Skeletal muscle satellite cell (primary cell): ENCODE results near the gene TNFSF13.

Source experiments
- H3K27me3 ChIP-seq: 2 replicates; pipeline ENCODE4 v1.7.0; 2013; ENCODE audit warnings: low read length; ENCODE audit not compliant: control insufficient read depth, insufficient read depth
- H3K36me3 ChIP-seq: 2 replicates; pipeline ENCODE4 v1.7.0; 2013; ENCODE audit warnings: mild to moderate bottlenecking, control low read depth, low read length; ENCODE audit not compliant: insufficient read depth
- H3K4me1 ChIP-seq: 2 replicates; pipeline ENCODE4 v1.7.0; 2013; ENCODE audit warnings: low read length; ENCODE audit not compliant: control insufficient read depth, insufficient read depth
- H3K4me2 ChIP-seq: 2 replicates; pipeline ENCODE4 v1.7.0; 2013; ENCODE audit warnings: mild to moderate bottlenecking, low read length
- H3K4me3 ChIP-seq: 2 replicates; pipeline ENCODE4 v1.7.0; 2013; ENCODE audit warnings: low read length
- H3K9ac ChIP-seq: 2 replicates; pipeline ENCODE4 v1.7.0; 2013; ENCODE audit warnings: mild to moderate bottlenecking, low read depth, low read length, moderate library complexity
- H3K9me3 ChIP-seq: replicated peaks from 2 replicates; pipeline ENCODE4 v1.7.0; 2013; ENCODE audit warnings: mild to moderate bottlenecking, control low read depth, low read length

The TNFSF13 gene

GRCh38 chr17:7530023-7530900, 28.3 kb upstream of the TNFSF13 start:
- Histone ChIP-seq H3K27me3 (no peaks in the 10 kb centered on the region), H3K9me3 (no peaks in the 10 kb centered on the region), H3K4me3 (no peak overlapping the region), H3K9ac (no peak overlapping the region), H3K4me2 (no peak overlapping the region), H3K36me3 (no peaks in the 10 kb centered on the region), H3K4me1 (no peaks in the 10 kb centered on the region)

- Histone ChIP-seq H3K27me3 (peaks cover 8% of the 10 kb centered on the region), H3K36me3 (no peaks in the 10 kb centered on the region), H3K9ac (no peak overlapping the region), H3K9me3 (peaks cover 11% of the 10 kb centered on the region), H3K4me3 (no peak overlapping the region), H3K4me2 (no peak overlapping the region), H3K4me1 (no peaks in the 10 kb centered on the region)
Measured at GRCh38 chr17:7538050-7538449, 20.5 kb upstream of the TNFSF13 start.

- Histone ChIP-seq H3K36me3 (no peaks in the 10 kb centered on the region), H3K4me1 (no peaks in the 10 kb centered on the region), H3K4me3 (no peak overlapping the region), H3K9ac (no peak overlapping the region), H3K9me3 (peaks cover 11% of the 10 kb centered on the region), H3K4me2 (no peak overlapping the region), H3K27me3 (peaks cover 16% of the 10 kb centered on the region)
Measured at GRCh38 chr17:7538891-7539545, 19.5 kb upstream of the TNFSF13 start.

- no peak overlapping the region for H3K9ac ChIP-seq
- H3K27me3 ChIP-seq = peaks cover 16% of the 10 kb centered on the region
- no peaks in the 10 kb centered on the region for H3K36me3 ChIP-seq
Measured at GRCh38 chr17:7541074-7541621, 17.4 kb upstream of the TNFSF13 start.

GRCh38 chr17:7544911-7545310, 13.6 kb upstream of the TNFSF13 start:
- Histone ChIP-seq H3K27me3 (peaks cover 16% of the 10 kb centered on the region), H3K4me1 (peaks cover 14% of the 10 kb centered on the region), H3K9me3 (no peaks in the 10 kb centered on the region), H3K9ac (no peak overlapping the region), H3K4me2 (no peak overlapping the region), H3K36me3 (no peaks in the 10 kb centered on the region), H3K4me3 (no peak overlapping the region)

More at GRCh38 chr17:7541074-7541621, 17.4 kb upstream of the TNFSF13 start:
- Histone ChIP-seq H3K9me3 (peaks cover 11% of the 10 kb centered on the region), H3K4me3 (no peak overlapping the region), H3K4me2 (no peak overlapping the region), H3K4me1 (no peaks in the 10 kb centered on the region)

- Histone ChIP-seq H3K4me2 (peak within 1 kb of the TSS; percentile 95), H3K4me1 (peaks cover 17% of the 10 kb centered on the region)
Measured at GRCh38 chr17:7548585-7549400, 9.8 kb upstream of the TNFSF13 start, which contains the start of gene TNFSF12. TSS of gene TNFSF12 (plus strand) at chr17:7549058. CDS start at chr17:7549154, 96 bp downstream.

GRCh38 chr17:7549401-7550055, 9.0 kb upstream of the TNFSF13 start:
- Histone ChIP-seq H3K27me3 (no peaks in the 10 kb centered on the region), H3K36me3 (no peaks in the 10 kb centered on the region), H3K4me3 (peak overlapping the region; percentile 85), H3K4me1 (peaks cover 17% of the 10 kb centered on the region), H3K9me3 (no peaks in the 10 kb centered on the region), H3K4me2 (peak overlapping the region; percentile 95), H3K9ac (peak overlapping the region; percentile 83)

More at GRCh38 chr17:7548585-7549400, 9.8 kb upstream of the TNFSF13 start, which contains the start of gene TNFSF12:
- Histone ChIP-seq H3K4me3 (peak within 1 kb of the TSS; percentile 85), H3K9me3 (no peaks in the 10 kb centered on the region), H3K36me3 (no peaks in the 10 kb centered on the region), H3K9ac (peak within 1 kb of the TSS; percentile 83), H3K27me3 (peaks cover 1% of the 10 kb centered on the region)

GRCh38 chr17:7550344-7550743, 8.2 kb upstream of the TNFSF13 start:
- H3K4me1 ChIP-seq = peaks cover 17% of the 10 kb centered on the region
- H3K4me2 ChIP-seq = no peak overlapping the region
- H3K36me3 ChIP-seq = no peaks in the 10 kb centered on the region
- no peaks in the 10 kb centered on the region for H3K27me3 ChIP-seq
- no peaks in the 10 kb centered on the region for H3K9me3 ChIP-seq
- H3K9ac ChIP-seq = no peak overlapping the region
- H3K4me3 ChIP-seq = no peak overlapping the region

- no peak overlapping the region for H3K4me2 ChIP-seq
- H3K4me1 ChIP-seq = peaks cover 17% of the 10 kb centered on the region
- no peaks in the 10 kb centered on the region for H3K9me3 ChIP-seq
- no peaks in the 10 kb centered on the region for H3K36me3 ChIP-seq
- H3K4me3 ChIP-seq = no peak overlapping the region
- H3K27me3 ChIP-seq = no peaks in the 10 kb centered on the region
- H3K9ac ChIP-seq = no peak overlapping the region
Measured at GRCh38 chr17:7551396-7551795, 7.2 kb upstream of the TNFSF13 start.

- Histone ChIP-seq H3K9ac (no peak overlapping the region), H3K36me3 (no peaks in the 10 kb centered on the region), H3K4me3 (no peak overlapping the region), H3K9me3 (no peaks in the 10 kb centered on the region), H3K4me2 (no peak overlapping the region), H3K27me3 (no peaks in the 10 kb centered on the region), H3K4me1 (peaks cover 17% of the 10 kb centered on the region)
Measured at GRCh38 chr17:7552621-7553051, 5.9 kb upstream of the TNFSF13 start.
